Adrenal gland (tissue), 12 donors: ENCODE results near the gene TNS1. TPM values are rescaled to one million over a fixed set of nuclear protein-coding genes. Genes with fewer than 3 reads are reported as not detected.
A peak's percentile ranks its signal among the peaks of the same experiment; 100 is the strongest.

Experiments
- DNase-seq, 7 donors: peaks; one replicate each; pipeline ENCODE4 v3.0.0-alpha.2; 2019 to 2020
- H3K27ac ChIP-seq, 5 donors: fragments of 200-600 bp; sonication (generic) in 4 of 5; 1 replicate in 3 of 5; 2 replicates in 2 of 5; pipeline versions ENCODE4 v1.5.1 to v1.8.0; 2016 to 2020; ENCODE audit warnings: mild to moderate bottlenecking in 1 of 5
- H3K27me3 ChIP-seq: fragments of 200-600 bp; 2 replicates; pipeline ENCODE4 v1.8.0; 2021
- H3K36me3 ChIP-seq, 2 donors: fragments of 200-600 bp; replicated peaks in 1 of 2; 1 replicate in 1 of 2; 2 replicates in 1 of 2; pipeline versions ENCODE4 v1.5.1 to v1.8.0; 2018 to 2022
- H3K4me1 ChIP-seq, 2 donors: fragments of 200-600 bp; replicated peaks in 1 of 2; 1 replicate in 1 of 2; 2 replicates in 1 of 2; pipeline versions ENCODE4 v1.5.1 to v1.8.0; 2018 to 2021
- H3K4me3 ChIP-seq, 4 donors: fragments of 200-600 bp; sonication (generic) in 3 of 4; one replicate each; pipeline ENCODE4 v1.5.1; 2016 to 2018
- H3K9me3 ChIP-seq, 3 donors: fragments of 200-600 bp; sonication (generic) in 1 of 3; replicated peaks in 1 of 3; 1 replicate in 2 of 3; 2 replicates in 1 of 3; pipeline versions ENCODE4 v1.5.1 to v1.8.0; 2016 to 2021
- POLR2A ChIP-seq, 2 donors: fragments of 450-650 bp; IDR thresholded peaks; one replicate each; pipeline ENCODE4 v1.6.1; 2017; ENCODE audit warnings: antibody characterized with exemption in 2 of 2, mild to moderate bottlenecking in 2 of 2, moderate library complexity in 1 of 2
- WGBS, 4 donors: extraction: QIAGEN DNeasy Blood & Tissue Kit in 2 of 4; methylation state at CpG; one replicate each; pipeline versions ENCODE4 v1.1.5 to v1.1.7; 2013 to 2017; 5-methylcytosine and 5-hydroxymethylcytosine counted together
- intact Hi-C, 2 donors: fragments of 100-400 bp; cut with DNase I; formaldehyde crosslinking; loops; one replicate each; pipeline versions ENCODE4 v1.14.1 to v1.15.0; 2022 to 2023
- polyA plus RNA-seq, 3 donors: library from polyadenylated mRNA; stranded (reverse); fragments of 200-250 nt in 2 of 3; fragments of 350-450 nt in 1 of 3; fragmentation: Illumina TruSeq in 1 of 3; extraction: RNeasy Lipid Tissue Mini Kit (QIAGEN cat#74804) in 1 of 3; gene quantifications; one replicate each; pipeline ENCODE4 v1.2.3, GENCODE V29; 2013 to 2014
- total RNA-seq, 9 donors: library from RNA; depleted of rRNA in 4 of 9; stranded (reverse); fragments of >200 nt in 4 of 9; fragments of 120-200 nt in 1 of 9; fragmentation: NEBNext Ultra II Directional in 1 of 9; extraction: Animal tissue kit (Norgen Biotek cat#: 25700) in 1 of 9; gene quantifications; one replicate each; pipeline versions ENCODE4 v1.1.0 to v1.2.4, GENCODE V29; 2013 to 2023
- TF ChIP-seq, protein P1 (sequence below), 6 experiments: fragments of 450-650 bp in 4 of 6; fragments of 200-600 bp in 2 of 6; sonication (generic) in 1 of 6; IDR thresholded peaks; 1 replicate in 5 of 6; 2 replicates in 1 of 6; pipeline versions ENCODE4 v1.5.1 to v1.8.0; 2016 to 2021; ENCODE audit warnings: antibody characterized with exemption in 6 of 6, mild to moderate bottlenecking in 2 of 6, moderate library complexity in 1 of 6
- donor health status: healthy with polysubstance abuse.
- donor health status: Bipolar disorder and iron deficiency.
- donor health status: DM: yes; HTN: yes; CAD: no.
- donor health status: DM: no; HTN: no; CAD: no.
- donor health status: DM: no; HTN: no; CAD: no.
- donor health status: DM: yes; HTN: yes; CAD: no.

Gene TNS1
- total and polyA plus RNA-seq, 12 donors = 34.1 to 341 (median 252) TPM

DNA sequence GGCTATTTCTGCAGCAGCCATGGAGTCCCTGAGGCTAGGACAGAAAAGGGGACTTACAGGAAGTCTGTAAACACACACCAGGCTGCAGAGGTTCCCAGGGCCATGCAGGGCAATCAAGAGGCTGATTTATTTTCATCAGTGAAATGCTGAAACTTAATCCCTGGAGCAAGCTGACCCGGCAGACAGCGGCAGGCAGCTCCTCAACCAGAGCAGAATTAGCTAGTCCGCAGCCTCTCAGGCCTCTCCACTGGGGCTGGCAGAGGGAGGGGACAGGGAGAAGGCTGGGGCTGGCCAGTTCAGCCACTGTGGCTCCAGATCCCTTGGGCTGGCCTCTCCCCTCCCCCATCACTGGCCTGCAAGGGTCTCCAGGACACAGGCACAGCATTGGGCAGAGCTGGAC lies 136.3 kb downstream of the TNS1 start:
- Histone ChIP-seq H3K27ac (peak overlapping the region in 2 of 5 donors; percentile 4 to 34), H3K4me3 (no peak overlapping the region), H3K4me1 (peaks cover 8 to 48% of the 10 kb centered on the region in 2 donors), H3K9me3 (no peaks in the 10 kb centered on the region), H3K36me3 (peaks cover 0 to 86% of the 10 kb centered on the region in 2 donors), H3K27me3 (no peaks in the 10 kb centered on the region)
- 51 to 87% (median 72%) methylated on average over 3 of the region's 3 CpGs for WGBS, 4 donors
- no peak for DNase-seq
- intact Hi-C loops = no loop called here
- TF ChIP-seq, protein P1, sequence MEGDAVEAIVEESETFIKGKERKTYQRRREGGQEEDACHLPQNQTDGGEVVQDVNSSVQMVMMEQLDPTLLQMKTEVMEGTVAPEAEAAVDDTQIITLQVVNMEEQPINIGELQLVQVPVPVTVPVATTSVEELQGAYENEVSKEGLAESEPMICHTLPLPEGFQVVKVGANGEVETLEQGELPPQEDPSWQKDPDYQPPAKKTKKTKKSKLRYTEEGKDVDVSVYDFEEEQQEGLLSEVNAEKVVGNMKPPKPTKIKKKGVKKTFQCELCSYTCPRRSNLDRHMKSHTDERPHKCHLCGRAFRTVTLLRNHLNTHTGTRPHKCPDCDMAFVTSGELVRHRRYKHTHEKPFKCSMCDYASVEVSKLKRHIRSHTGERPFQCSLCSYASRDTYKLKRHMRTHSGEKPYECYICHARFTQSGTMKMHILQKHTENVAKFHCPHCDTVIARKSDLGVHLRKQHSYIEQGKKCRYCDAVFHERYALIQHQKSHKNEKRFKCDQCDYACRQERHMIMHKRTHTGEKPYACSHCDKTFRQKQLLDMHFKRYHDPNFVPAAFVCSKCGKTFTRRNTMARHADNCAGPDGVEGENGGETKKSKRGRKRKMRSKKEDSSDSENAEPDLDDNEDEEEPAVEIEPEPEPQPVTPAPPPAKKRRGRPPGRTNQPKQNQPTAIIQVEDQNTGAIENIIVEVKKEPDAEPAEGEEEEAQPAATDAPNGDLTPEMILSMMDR (IDR thresholded peaks at IDR 0.05) = no peak
- TF ChIP-seq POLR2A (IDR thresholded peaks at IDR 0.05) = no peak

DNA sequence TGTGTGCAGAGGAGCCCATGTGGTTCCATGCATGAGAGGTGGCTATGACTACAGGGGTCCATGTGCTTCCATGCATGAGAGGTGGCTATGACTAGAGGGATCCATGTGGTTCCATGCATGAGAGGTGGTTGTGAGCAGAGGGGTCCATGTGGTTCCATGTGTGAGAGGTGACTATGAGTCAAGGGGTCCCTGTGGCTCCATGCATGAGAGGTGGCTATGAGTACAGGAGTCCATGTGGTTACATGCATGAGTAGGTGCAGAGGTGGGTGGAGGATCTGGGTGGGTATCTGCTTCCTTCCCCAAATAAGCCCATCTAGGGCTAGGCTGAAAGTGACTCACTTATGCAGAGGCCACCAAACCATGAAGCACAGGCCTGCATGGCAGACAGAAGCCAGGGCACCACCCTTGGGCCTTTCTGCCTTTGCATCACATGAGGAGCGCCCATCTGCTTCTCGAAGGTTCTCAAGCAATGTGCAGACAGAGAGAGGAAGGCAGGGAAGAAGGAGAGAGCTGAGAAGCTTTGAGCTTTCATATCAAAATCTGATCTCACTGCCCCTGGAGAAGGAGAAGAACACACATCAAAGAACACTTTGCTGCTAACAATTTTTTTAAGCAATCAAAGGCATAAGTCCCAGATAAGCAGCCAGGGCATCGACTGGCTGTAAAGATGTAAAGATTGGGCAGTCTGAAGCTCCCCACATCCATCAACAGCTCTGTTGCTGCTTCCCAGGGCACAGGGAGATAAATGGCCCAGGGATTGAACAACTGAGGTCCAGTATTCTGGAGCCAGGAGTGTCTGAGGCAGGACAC lies 137.6 kb downstream of the TNS1 start:
- Histone ChIP-seq H3K36me3 (peaks cover 0 to 86% of the 10 kb centered on the region in 2 donors), H3K4me1 (peaks cover 8 to 35% of the 10 kb centered on the region in 2 donors), H3K27me3 (no peaks in the 10 kb centered on the region), H3K4me3 (no peak overlapping the region), H3K27ac (peak overlapping the region in 1 of 5 donors; percentile 46), H3K9me3 (no peaks in the 10 kb centered on the region)
- intact Hi-C loops = no loop called here
- TF ChIP-seq POLR2A (IDR thresholded peaks at IDR 0.05) = no peak
- TF ChIP-seq, protein P1 (IDR thresholded peaks at IDR 0.05) = no peak
- 58 to 71% (median 69%) methylated on average over 3 of the region's 3 CpGs for WGBS, 4 donors
- DNase-seq = no peak

DNA sequence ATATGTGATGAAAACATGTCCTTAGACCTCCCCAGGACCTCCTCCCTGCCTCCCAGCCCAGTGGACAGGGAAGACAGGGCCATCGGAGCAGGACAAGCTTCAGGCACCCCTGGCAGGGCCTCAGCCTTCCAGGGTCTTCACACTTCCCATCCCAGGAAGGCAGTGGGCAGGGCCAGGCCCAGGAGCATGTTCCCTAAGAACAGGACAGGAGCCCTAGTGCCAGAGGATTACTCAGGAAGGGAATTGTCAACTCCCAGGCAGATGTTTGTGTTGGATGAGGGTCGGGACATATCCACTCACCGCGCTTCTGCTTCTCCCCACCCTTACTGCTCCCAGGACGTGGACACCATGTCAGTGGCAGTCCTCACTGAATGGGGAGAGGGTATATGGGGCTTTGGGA lies 138.9 kb downstream of the TNS1 start:
- peak overlapping the region in 2 of 5 donors; percentile 14 to 57 for H3K27ac ChIP-seq
- TF ChIP-seq, protein P1 (IDR thresholded peaks at IDR 0.05) = no peak
- TF ChIP-seq POLR2A (IDR thresholded peaks at IDR 0.05) = no peak
- 59 to 79% (median 72%) methylated on average over 2 to 5 of the region's 5 CpGs for WGBS, 4 donors
- no peaks in the 10 kb centered on the region for H3K9me3 ChIP-seq
- no peak overlapping the region for H3K4me3 ChIP-seq
- no peak for DNase-seq
- no peaks in the 10 kb centered on the region for H3K27me3 ChIP-seq
- H3K36me3 ChIP-seq = peaks cover 0 to 81% of the 10 kb centered on the region in 2 donors
- H3K4me1 ChIP-seq = peaks cover 10 to 35% of the 10 kb centered on the region in 2 donors
- intact Hi-C loops = no loop called here

DNA sequence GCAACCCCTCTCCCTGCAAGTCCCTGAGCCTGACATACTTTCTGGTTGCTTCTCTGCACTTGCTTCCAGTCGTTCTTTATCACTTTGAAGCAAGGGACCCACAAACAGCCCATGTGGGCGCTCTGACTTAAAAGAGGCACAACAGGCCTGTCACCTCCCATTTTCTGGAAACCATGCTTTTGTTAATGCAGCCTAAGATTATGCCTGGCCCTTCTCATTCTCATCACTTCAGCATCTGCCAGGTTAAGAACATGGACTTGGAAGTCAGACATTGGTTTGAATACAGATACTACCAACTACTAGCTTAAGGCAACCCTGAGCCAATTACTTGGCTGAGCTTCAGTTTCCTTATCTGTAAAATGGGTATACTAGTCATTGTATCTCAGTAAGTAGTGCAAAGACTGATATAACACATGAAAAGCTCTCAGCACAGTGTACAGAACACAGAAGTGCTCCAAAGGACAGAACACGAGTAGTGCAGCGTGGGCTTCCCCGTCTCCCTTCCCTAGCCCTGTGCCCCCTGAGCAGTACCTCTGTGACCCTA lies 141.4 kb downstream of the TNS1 start:
- Histone ChIP-seq H3K9me3 (no peaks in the 10 kb centered on the region), H3K36me3 (peaks cover 0 to 72% of the 10 kb centered on the region in 2 donors), H3K27ac (peak overlapping the region in 3 of 5 donors; percentile 18 to 50 (median 36)), H3K27me3 (no peaks in the 10 kb centered on the region), H3K4me3 (no peak overlapping the region), H3K4me1 (peaks cover 21 to 49% of the 10 kb centered on the region in 2 donors)
- intact Hi-C loops = no loop called here
- DNase-seq = no peak
- 84 to 95% (median 93%) methylated on average over 5 of the region's 5 CpGs for WGBS, 4 donors
- TF ChIP-seq, protein P1 (IDR thresholded peaks at IDR 0.05) = no peak
- no peak for TF ChIP-seq POLR2A (IDR thresholded peaks at IDR 0.05)
